Measurements from ENCODE around the gene E2F7. TPM values are rescaled to one million over a fixed set of nuclear protein-coding genes. Genes with fewer than 3 reads are reported as not detected.
A peak's percentile ranks its signal among the peaks of the same experiment; 100 is the strongest.

The E2F7 gene
- total RNA-seq, 1 donor from 2014 or later = 25.7 TPM

GRCh38 chr12:77016606-77017005 lies 48.8 kb downstream of the E2F7 start:
- Mint-ChIP-seq H3K27me3 (ENCODE audit: low read depth) (no peaks in the 10 kb centered on the region), H3K9me3 (no peaks in the 10 kb centered on the region), H3K4me3 (no peak overlapping the region), H3K4me1 (no peaks in the 10 kb centered on the region), H3K36me3 (ENCODE audit: low read depth) (peaks cover 14% of the 10 kb centered on the region), H3K27ac (ENCODE audit: unreplicated experiment) (no peak overlapping the region)
- no peak for TF ChIP-seq CTCF (conservative IDR thresholded peaks at IDR 0.05)
- no peak for DNase-seq (ENCODE audit: low read depth, low spot score)

DNA sequence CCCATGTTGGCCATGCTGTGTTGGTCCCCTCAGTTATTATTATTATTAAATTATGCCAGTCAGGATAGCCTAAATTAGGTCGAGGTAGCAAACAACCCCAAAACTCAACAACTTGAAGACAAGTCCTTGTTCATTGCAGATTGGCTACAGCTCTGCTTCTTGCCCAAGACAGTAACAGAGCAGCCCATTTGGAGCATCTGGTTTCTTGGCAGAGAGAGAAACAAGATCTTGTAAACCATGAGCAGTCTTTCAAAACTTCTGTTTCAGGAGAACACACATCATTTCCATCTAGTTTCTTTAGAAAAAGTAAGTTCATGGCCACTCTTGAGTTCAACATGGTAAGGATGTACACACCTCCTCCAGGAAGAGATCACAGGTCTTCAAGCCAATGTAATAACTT lies 52.3 kb downstream of the E2F7 start:
- no peaks in the 10 kb centered on the region for H3K27me3 Mint-ChIP-seq (ENCODE audit: low read depth)
- DNase-seq (ENCODE audit: low read depth, low spot score) = no peak
- H3K9me3 Mint-ChIP-seq = no peaks in the 10 kb centered on the region
- H3K4me3 Mint-ChIP-seq = no peak overlapping the region
- H3K36me3 Mint-ChIP-seq (ENCODE audit: low read depth) = peaks cover 9% of the 10 kb centered on the region
- H3K4me1 Mint-ChIP-seq = peaks cover 6% of the 10 kb centered on the region
- no peak for TF ChIP-seq CTCF (conservative IDR thresholded peaks at IDR 0.05)
- no peak overlapping the region for H3K27ac Mint-ChIP-seq (ENCODE audit: unreplicated experiment)

- Mint-ChIP-seq H3K9me3 (no peaks in the 10 kb centered on the region), H3K27me3 (ENCODE audit: low read depth) (no peaks in the 10 kb centered on the region), H3K4me3 (peak overlapping the region; percentile 60), H3K36me3 (ENCODE audit: low read depth) (no peaks in the 10 kb centered on the region), H3K4me1 (peaks cover 6% of the 10 kb centered on the region), H3K27ac (ENCODE audit: unreplicated experiment) (no peak overlapping the region)
- DNase-seq (ENCODE audit: low read depth, low spot score) = peak; percentile 81
- peak; percentile 98 for TF ChIP-seq CTCF (conservative IDR thresholded peaks at IDR 0.05)
Measured at GRCh38 chr12:77010691-77011548, 54.4 kb downstream of the E2F7 start.

GRCh38 chr12:77007476-77007875 lies 57.9 kb downstream of the E2F7 start:
- H3K27ac Mint-ChIP-seq (ENCODE audit: unreplicated experiment) = no peak overlapping the region
- H3K27me3 Mint-ChIP-seq (ENCODE audit: low read depth) = no peaks in the 10 kb centered on the region
- DNase-seq (ENCODE audit: low read depth, low spot score) = no peak
- H3K9me3 Mint-ChIP-seq = no peaks in the 10 kb centered on the region
- H3K36me3 Mint-ChIP-seq (ENCODE audit: low read depth) = no peaks in the 10 kb centered on the region
- peaks cover 6% of the 10 kb centered on the region for H3K4me1 Mint-ChIP-seq
- no peak for TF ChIP-seq CTCF (conservative IDR thresholded peaks at IDR 0.05)
- no peak overlapping the region for H3K4me3 Mint-ChIP-seq

- no peak for DNase-seq (ENCODE audit: low read depth, low spot score)
- Mint-ChIP-seq H3K36me3 (ENCODE audit: low read depth) (no peaks in the 10 kb centered on the region), H3K27ac (ENCODE audit: unreplicated experiment) (no peak overlapping the region), H3K9me3 (no peaks in the 10 kb centered on the region), H3K4me3 (no peak overlapping the region), H3K27me3 (ENCODE audit: low read depth) (no peaks in the 10 kb centered on the region), H3K4me1 (peaks cover 3% of the 10 kb centered on the region)
- no peak for TF ChIP-seq CTCF (conservative IDR thresholded peaks at IDR 0.05)
Measured at GRCh38 chr12:77005611-77006098, 59.7 kb downstream of the E2F7 start.

Data from neural crest cell (in vitro differentiated cells).